CD14-positive monocyte (primary cell): Measurements from ENCODE around the gene HBA1. TPM values are rescaled to one million over a fixed set of nuclear protein-coding genes. Genes with fewer than 3 reads are reported as not detected.

Experiments used
- DNase-seq, 3 donors: peaks; one replicate each; pipeline ENCODE4 v3.0.0-alpha.2; 2011 to 2022
- H2AFZ ChIP-seq: 2 replicates; pipeline ENCODE4 v1.6.0; 2012; ENCODE audit warnings: mild to moderate bottlenecking, low read depth, low read length, inconsistent platforms; ENCODE audit not compliant: insufficient read depth, poor library complexity, severe bottlenecking
- H3K27ac ChIP-seq, 2 donors: 1 replicate in 1 of 2; 2 replicates in 1 of 2; pipeline ENCODE4 v1.5.1; 2012 to 2013; ENCODE audit warnings: low read length in 2 of 2, control low read depth in 1 of 2, inconsistent platforms in 1 of 2, low read depth in 1 of 2, mild to moderate bottlenecking in 1 of 2
- H3K27me3 ChIP-seq, 2 donors: one replicate each; pipeline versions ENCODE4 v1.6.0 to v1.6.1; 2011 to 2013; ENCODE audit warnings: low read length in 2 of 2; ENCODE audit not compliant: control insufficient read depth in 2 of 2, insufficient read depth in 2 of 2
- H3K36me3 ChIP-seq, 2 donors: replicated peaks in 1 of 2; 1 replicate in 1 of 2; 2 replicates in 1 of 2; pipeline versions ENCODE4 v1.5.1 to v1.6.1; 2012 to 2013; ENCODE audit warnings: low read length in 2 of 2, control low read depth in 1 of 2, inconsistent platforms in 1 of 2, mild to moderate bottlenecking in 1 of 2; ENCODE audit not compliant: insufficient read depth in 2 of 2, control insufficient read depth in 1 of 2
- H3K4me1 ChIP-seq, 2 donors: 1 replicate in 1 of 2; 2 replicates in 1 of 2; pipeline versions ENCODE4 v1.5.1 to v1.6.1; 2012 to 2013; ENCODE audit warnings: low read length in 2 of 2, control low read depth in 1 of 2, inconsistent platforms in 1 of 2, mild to moderate bottlenecking in 1 of 2, moderate library complexity in 1 of 2; ENCODE audit not compliant: insufficient read depth in 2 of 2, control insufficient read depth in 1 of 2
- H3K4me2 ChIP-seq: replicated peaks from 2 replicates; pipeline ENCODE3; 2012; ENCODE audit warnings: low read length, moderate library complexity, mild to moderate bottlenecking; ENCODE audit not compliant: poor library complexity, severe bottlenecking; ENCODE audit errors: extremely low read depth
- H3K4me3 ChIP-seq, 3 experiments: fragments of 200-600 bp in 1 of 3; sonication (generic) in 1 of 3; replicated peaks in 1 of 3; 1 replicate in 2 of 3; 2 replicates in 1 of 3; pipeline ENCODE4 v1.5.1; 2011 to 2013; ENCODE audit warnings: low read length in 3 of 3, mild to moderate bottlenecking in 3 of 3, control low read depth in 2 of 3, low read depth in 2 of 3, inconsistent platforms in 1 of 3, moderate library complexity in 1 of 3
- H3K79me2 ChIP-seq: 2 replicates; pipeline ENCODE4 v1.6.0; 2012; ENCODE audit warnings: mild to moderate bottlenecking, control low read depth, inconsistent platforms, low read length, moderate library complexity; ENCODE audit not compliant: insufficient read depth
- H3K9ac ChIP-seq: 2 replicates; pipeline ENCODE4 v1.6.0; 2017; ENCODE audit warnings: low read length, mild to moderate bottlenecking; ENCODE audit not compliant: insufficient read depth, poor library complexity, severe bottlenecking
- H3K9me3 ChIP-seq, 2 donors: replicated peaks in 1 of 2; 1 replicate in 1 of 2; 2 replicates in 1 of 2; pipeline versions ENCODE4 v1.5.1 to v1.6.1; 2012 to 2013; ENCODE audit warnings: low read length in 2 of 2, control low read depth in 1 of 2; ENCODE audit not compliant: control insufficient read depth in 1 of 2, insufficient read depth in 1 of 2
- H4K20me1 ChIP-seq: 2 replicates; pipeline ENCODE4 v1.6.0; 2012; ENCODE audit warnings: mild to moderate bottlenecking, low read length, control low read depth, moderate library complexity; ENCODE audit not compliant: insufficient read depth
- H3K27ac Mint-ChIP-seq, 7 donors: one replicate each; pipeline ENCODE4 v1.8.0; 2020; ENCODE audit warnings: mild to moderate bottlenecking in 7 of 7, mixed read lengths in 7 of 7, moderate library complexity in 6 of 7, inconsistent platforms in 2 of 7
- H3K27me3 Mint-ChIP-seq, 3 donors: one replicate each; pipeline ENCODE4 v1.8.0; 2021 to 2022; ENCODE audit warnings: low read depth in 3 of 3, mild to moderate bottlenecking in 3 of 3, mixed read lengths in 3 of 3, moderate library complexity in 3 of 3, inconsistent platforms in 1 of 3
- H3K36me3 Mint-ChIP-seq, 2 donors: one replicate each; pipeline ENCODE4 v1.8.0; 2020; ENCODE audit warnings: mixed read lengths in 2 of 2, inconsistent platforms in 1 of 2, mild to moderate bottlenecking in 1 of 2
- H3K4me1 Mint-ChIP-seq: one replicate; pipeline ENCODE4 v1.8.0; 2020; ENCODE audit warnings: mild to moderate bottlenecking, mixed read lengths
- H3K4me3 Mint-ChIP-seq, 2 donors: one replicate each; pipeline ENCODE4 v1.8.0; 2020; ENCODE audit warnings: mild to moderate bottlenecking in 2 of 2, mixed read lengths in 2 of 2, moderate library complexity in 1 of 2
- H3K9me3 Mint-ChIP-seq, 7 donors: one replicate each; pipeline ENCODE4 v1.8.0; 2020 to 2022; ENCODE audit warnings: mixed read lengths in 7 of 7, mild to moderate bottlenecking in 6 of 7, moderate library complexity in 6 of 7, inconsistent platforms in 2 of 7
- WGBS: methylation state at CpG from one replicate; pipeline ENCODE4 v1.1.5; 2013; ENCODE audit warnings: missing lambda C conversion rate; ENCODE audit not compliant: insufficient coverage; 5-methylcytosine and 5-hydroxymethylcytosine counted together
- intact Hi-C, 2 donors: fragments of 100-400 bp; cut with micrococcal nuclease; formaldehyde crosslinking; loops; one replicate each; pipeline versions ENCODE4 v1.15.0 to v1.15.1; 2023
- polyA plus RNA-seq, 3 donors: library from polyadenylated mRNA; depleted of rRNA in 1 of 3; unstranded in 2 of 3; stranded (reverse) in 1 of 3; fragments of 300-500 nt in 2 of 3; fragments of >200 nt in 1 of 3; fragmentation: Illumina TruSeq in 2 of 3; gene quantifications; 1 replicate in 2 of 3; 2 replicates in 1 of 3; pipeline ENCODE4 v1.2.3, GENCODE V29; 2012 to 2021
- TF ChIP-seq, protein P1 (sequence below): fragments of 200-600 bp; IDR thresholded peaks from one replicate; pipeline ENCODE4 v1.8.0; 2022; ENCODE audit warnings: antibody characterized with exemption, mild to moderate bottlenecking

HBA1 gene
- polyA plus RNA-seq, 3 donors: 0.31 to 23.8 (median 22.9) TPM

DNA sequence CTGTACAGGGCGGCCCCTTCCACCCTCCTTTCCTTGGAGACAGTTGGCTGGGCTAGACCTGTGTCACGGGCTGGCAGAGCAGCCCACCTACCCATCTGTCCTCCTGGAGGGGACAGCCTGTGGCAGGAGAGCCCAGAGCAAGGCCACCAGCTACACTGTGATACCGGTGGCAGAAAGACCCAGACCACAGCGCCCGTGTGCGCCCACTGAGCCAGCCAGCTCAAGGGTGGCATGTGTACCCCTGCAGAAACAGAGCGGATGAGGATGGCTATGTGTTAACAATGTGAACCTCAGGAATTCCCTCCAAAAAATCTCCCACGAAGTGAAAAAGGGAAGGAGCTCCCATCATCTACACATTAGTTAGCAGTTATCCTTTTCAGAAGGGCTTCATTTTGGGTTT lies 10.8 kb downstream of the HBA1 start:
- Histone ChIP-seq H3K27ac (no peak overlapping the region), H3K4me2 (no peak overlapping the region), H3K9me3 (peaks cover 0 to 7% of the 10 kb centered on the region in 2 donors), H3K4me1 (no peaks in the 10 kb centered on the region), H3K27me3 (no peaks in the 10 kb centered on the region), H4K20me1 (peaks cover 2% of the 10 kb centered on the region), H3K4me3 (no peak overlapping the region), H3K36me3 (peaks cover 43 to 51% of the 10 kb centered on the region in 2 donors), H2AFZ (no peak overlapping the region), H3K79me2 (no peaks in the 10 kb centered on the region), H3K9ac (no peak overlapping the region)
- Mint-ChIP-seq H3K27me3 (peaks cover 0 to 1% (median 0%) of the 10 kb centered on the region in 3 donors), H3K9me3 (peaks cover 0 to 6% (median 0%) of the 10 kb centered on the region in 7 donors), H3K4me3 (no peak overlapping the region), H3K27ac (no peak overlapping the region), H3K4me1 (no peaks in the 10 kb centered on the region), H3K36me3 (peaks cover 56 to 64% of the 10 kb centered on the region in 2 donors)
- intact Hi-C loops: no loop called here
- 100% methylated on average over 3 of the region's 8 CpGs for WGBS
- DNase-seq: no peak
- TF ChIP-seq, protein P1, sequence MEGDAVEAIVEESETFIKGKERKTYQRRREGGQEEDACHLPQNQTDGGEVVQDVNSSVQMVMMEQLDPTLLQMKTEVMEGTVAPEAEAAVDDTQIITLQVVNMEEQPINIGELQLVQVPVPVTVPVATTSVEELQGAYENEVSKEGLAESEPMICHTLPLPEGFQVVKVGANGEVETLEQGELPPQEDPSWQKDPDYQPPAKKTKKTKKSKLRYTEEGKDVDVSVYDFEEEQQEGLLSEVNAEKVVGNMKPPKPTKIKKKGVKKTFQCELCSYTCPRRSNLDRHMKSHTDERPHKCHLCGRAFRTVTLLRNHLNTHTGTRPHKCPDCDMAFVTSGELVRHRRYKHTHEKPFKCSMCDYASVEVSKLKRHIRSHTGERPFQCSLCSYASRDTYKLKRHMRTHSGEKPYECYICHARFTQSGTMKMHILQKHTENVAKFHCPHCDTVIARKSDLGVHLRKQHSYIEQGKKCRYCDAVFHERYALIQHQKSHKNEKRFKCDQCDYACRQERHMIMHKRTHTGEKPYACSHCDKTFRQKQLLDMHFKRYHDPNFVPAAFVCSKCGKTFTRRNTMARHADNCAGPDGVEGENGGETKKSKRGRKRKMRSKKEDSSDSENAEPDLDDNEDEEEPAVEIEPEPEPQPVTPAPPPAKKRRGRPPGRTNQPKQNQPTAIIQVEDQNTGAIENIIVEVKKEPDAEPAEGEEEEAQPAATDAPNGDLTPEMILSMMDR: no peak

DNA sequence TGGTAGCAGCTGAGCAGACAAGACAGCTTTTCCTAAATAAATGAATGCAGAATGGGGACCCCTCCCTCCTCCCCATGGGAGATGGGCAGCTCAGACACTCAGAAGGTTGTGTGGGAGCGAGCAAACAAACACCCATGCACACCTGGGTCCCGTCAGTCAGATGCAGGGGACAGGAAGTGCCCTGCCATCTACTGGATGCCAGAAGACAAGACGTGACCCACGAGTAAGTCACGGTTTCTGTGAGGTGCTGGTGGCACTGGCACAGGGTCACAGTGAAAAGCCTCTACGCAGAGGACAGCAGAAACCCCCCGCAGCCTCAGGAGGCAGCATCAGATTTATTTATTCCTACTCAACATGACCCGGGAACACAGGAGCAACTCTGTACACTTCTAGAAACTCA lies 12.2 kb downstream of the HBA1 start:
- no peaks in the 10 kb centered on the region for H3K79me2 ChIP-seq
- H3K9ac ChIP-seq: no peak overlapping the region
- H3K4me1 ChIP-seq: no peaks in the 10 kb centered on the region
- Mint-ChIP-seq H3K36me3 (peaks cover 68 to 74% of the 10 kb centered on the region in 2 donors), H3K27me3 (peaks cover 0 to 1% (median 0%) of the 10 kb centered on the region in 3 donors), H3K9me3 (peaks cover 0 to 6% (median 0%) of the 10 kb centered on the region in 7 donors), H3K4me3 (no peak overlapping the region), H3K4me1 (no peaks in the 10 kb centered on the region), H3K27ac (peak overlapping the region in 3 of 7 donors; percentile 25 to 80 (median 71))
- peaks cover 57 to 65% of the 10 kb centered on the region in 2 donors for H3K36me3 ChIP-seq
- DNase-seq: no peak
- H2AFZ ChIP-seq: no peak overlapping the region
- intact Hi-C loops: no loop called here
- H3K27me3 ChIP-seq: no peaks in the 10 kb centered on the region
- peaks cover 2% of the 10 kb centered on the region for H4K20me1 ChIP-seq
- H3K9me3 ChIP-seq: peaks cover 0 to 7% of the 10 kb centered on the region in 2 donors
- no peak overlapping the region for H3K27ac ChIP-seq
- H3K4me3 ChIP-seq: no peak overlapping the region
- TF ChIP-seq, protein P1: no peak
- WGBS: 71% methylated on average over 4 of the region's 8 CpGs
- H3K4me2 ChIP-seq: no peak overlapping the region
